KG1 (cell line): ENCODE data around the gene KIF4A.

Experiments
- DNase-seq: peaks from one replicate; lab custom pipeline; 2025; lab: John Stamatoyannopoulos, UW

The KIF4A gene

DNA sequence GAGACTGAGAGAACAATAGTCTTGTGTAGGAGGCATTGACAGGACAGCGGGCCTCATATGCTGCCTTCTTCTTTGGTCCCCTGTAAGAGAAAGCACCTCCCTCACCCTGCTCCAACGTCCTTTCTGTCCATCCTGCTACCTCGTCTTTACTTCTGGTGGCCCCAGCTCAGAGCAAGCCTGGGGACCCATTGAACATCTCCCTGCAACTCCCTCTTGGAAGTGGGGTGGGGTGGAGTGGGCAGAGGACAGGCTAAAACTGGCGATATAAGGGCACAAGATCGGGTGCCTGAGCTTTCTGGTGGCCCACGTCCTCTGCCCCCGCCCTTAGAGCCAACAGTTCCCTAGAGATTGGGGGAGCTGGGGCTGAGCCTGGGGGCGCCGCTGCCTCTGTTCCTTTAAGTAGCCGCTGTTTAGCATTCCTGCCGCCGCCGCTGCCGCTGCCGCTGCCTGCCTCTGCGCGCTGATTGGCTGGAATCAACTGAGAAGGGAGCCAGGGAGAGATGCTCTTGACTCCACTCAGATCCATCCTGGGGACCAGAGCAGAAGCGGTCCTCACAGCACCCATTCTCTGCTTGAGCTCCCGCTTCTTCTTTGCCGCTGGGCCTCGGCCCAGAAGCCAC lies 154.5 kb downstream of the KIF4A start, which contains the start of gene DLG3:
Gene DLG3, plus strand, starts transcription at position 510 of the 620 bp plus-strand sequence. CDS start 367 bp downstream, outside the sequence.
- DNase-seq: no peak

- no peak for DNase-seq
Observed at GRCh38 chrX:70444946-70445656, 155.2 kb downstream of the KIF4A start.

DNA sequence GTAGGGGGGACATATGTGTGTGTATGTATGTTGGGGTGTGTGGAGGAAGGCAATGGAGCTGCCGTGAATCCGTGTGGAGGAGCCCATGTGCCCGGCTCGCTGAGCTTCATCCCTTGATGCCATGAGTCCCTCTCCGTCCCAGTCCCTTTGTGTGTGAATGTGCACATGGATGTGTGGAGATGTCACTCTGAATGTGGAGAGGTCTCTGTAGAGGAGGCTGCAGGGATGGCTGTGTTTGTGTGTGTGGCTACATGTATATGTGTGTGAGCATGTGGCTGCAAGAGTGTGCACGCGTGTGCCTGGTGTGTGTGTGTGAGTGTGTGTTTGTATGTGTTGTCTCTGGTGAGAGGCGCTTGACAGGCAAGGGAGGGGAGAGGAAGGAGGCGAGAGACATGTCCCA lies 156.0 kb downstream of the KIF4A start:
- no peak for DNase-seq

DNA sequence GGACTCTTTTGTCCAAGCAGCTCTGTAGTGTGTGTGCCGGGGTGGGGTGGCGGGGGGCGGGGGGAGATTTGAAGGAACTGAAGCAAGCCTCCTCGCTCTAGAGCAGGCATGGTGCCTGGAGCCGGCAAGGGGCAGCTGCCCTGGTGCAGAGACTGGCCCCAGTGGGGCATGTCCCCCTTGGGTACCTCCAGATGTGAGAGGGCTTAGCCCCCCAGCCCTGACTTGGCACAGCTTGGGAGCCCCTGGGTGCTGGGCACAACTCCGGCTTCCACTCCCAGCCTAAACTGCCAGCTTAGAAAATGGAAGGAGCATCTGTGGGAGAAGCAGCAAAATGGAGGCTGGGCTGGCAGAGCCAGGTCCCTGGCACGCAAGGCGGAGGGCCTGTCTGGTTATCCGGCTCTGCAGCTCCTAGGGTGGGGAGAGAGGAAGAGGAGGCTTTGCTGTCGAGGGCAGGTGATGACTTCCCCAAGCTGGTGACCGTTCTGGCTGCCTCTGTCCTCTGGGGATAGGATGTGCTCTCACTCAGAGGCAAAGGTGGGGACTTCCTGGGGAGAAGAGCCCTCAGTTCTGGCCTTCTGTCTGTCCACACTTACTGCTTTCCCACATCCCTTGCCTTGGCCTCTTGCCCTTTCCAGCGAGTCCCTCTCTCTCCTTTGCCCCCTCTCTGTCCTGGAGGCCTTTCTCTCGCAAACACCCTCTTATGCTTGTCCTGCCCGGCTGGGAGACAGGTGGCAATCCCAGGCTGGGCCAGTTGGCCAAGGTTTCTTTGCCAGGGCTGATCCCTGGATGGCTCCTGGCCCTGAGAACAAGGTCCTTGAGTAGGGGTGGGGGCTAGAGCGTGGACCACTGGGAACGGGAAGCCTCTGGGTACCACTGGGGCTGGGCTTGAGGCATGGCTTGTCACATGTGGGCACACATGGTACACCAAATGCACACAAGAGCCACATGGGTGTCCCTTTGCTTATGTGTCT lies 156.8 kb downstream of the KIF4A start:
- DNase-seq: no peak

DNA sequence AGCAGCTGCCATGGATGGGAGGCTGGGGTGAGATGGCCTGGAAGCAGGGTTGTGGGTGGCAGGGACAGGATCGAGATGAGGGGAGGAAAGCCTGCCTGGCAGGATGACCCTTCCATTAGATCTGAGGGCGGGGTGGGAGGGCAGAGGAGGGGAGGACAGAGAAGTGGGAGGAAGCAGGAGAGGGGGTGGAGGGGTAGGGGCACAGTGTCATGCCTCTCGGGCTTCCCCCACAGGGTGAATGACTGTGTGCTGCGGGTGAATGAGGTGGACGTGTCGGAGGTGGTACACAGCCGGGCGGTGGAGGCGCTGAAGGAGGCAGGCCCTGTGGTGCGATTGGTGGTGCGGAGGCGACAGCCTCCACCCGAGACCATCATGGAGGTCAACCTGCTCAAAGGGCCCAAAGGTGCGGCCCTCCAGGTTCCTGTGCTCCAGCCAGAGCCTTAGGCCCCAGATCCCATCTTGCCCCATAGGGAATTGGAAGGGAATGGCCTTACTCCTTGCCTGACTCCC lies 159.6 kb downstream of the KIF4A start:
- no peak for DNase-seq

- DNase-seq: no peak
Observed at GRCh38 chrX:70452143-70452733, 162.3 kb downstream of the KIF4A start.

DNA sequence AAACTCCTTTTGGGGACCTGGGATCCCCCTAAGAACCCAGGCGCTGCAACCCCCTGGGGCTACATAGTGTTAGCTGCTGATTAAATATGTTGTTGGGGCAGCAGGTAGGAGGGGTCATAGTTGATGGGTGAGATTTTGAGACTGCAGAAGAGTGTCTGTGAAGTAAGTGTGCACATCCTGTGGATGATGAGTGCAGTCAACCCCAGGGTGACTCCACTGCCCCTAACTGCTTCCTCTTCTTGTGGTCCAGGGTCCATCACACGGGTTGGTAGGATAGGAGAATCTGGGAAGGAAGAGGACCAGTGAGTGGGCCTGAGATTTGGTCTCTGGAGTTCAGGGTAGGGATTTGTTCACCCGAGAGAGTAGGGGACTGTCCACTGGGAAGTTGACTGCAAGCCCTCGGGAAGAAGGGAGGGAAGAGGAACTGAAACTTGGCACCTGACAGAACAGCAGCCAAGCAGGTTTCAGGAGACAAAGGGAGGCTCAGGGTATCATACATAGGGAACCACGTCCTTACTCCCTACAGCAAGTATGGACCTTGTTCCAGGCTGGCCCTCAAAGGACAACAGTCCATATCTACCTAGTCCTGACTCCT lies 163.2 kb downstream of the KIF4A start:
- no peak for DNase-seq

GRCh38 chrX:70454441-70455365 lies 164.8 kb downstream of the KIF4A start:
- no peak for DNase-seq

DNA sequence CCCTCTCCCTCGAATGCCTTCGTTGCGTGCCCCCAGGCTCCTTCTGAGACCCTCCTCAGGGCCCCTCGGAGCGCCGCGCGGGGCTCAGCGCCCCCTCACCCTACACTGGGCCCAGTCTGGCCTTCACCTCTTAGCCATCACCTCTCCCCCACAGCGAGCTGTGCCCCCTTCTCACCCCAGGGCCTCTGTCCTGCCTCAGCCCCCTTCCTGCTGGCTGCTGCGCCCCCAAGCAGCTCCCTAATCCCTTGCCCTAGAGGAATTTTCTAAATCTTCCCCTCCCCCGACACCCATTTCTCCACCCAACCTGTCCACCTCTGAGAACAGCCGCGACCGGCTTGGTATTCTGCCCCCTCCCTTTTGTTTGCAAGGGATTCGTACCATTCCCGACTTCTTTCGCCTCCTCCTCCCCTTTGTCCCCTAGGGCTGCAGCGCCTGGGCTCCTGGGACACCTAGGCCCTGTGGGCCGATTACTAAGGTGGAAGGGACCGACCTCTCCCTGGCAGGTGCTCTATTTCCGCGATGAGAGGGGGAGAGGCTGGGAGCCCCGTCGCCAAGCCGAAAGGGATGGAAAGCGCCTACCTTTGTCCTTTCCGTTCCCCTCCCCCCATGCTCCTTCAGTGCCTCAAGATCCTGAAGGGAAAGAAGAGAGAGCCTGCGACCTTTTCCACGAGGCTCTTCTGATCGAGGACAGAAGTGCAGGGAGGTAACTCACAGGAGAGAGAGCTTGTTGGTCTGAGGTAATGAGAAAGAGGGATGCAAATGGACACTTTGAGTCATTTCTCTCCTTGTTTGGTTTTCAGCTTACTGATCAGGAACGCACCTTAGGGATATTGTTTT lies 165.7 kb downstream of the KIF4A start:
- DNase-seq: no peak

- DNase-seq: no peak
Observed at GRCh38 chrX:70456256-70456655, 166.4 kb downstream of the KIF4A start.

GRCh38 chrX:70461026-70461425 lies 171.1 kb downstream of the KIF4A start:
- DNase-seq: no peak

GRCh38 chrX:70464051-70464450 lies 174.1 kb downstream of the KIF4A start:
- DNase-seq: no peak

DNA sequence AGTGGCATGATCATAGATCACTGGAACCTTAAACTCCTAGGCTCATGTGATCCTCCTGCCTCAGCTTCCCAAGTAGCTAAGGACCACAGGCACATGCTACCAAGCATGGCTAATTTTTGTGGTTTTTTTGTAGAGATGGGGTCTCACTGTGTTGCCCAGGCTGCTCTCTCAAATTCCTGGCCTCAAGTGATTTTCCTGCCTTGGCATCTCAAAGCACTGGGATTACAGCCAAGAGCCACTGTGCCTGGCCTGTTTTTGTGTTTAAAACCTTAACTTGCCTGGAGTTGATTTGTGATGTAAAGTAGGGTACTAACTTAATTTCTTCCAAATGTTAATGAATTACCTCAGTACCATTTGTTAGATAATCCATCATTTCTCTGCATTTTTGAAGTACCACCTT lies 177.1 kb downstream of the KIF4A start:
- DNase-seq: no peak

- DNase-seq: no peak
Observed at GRCh38 chrX:70468709-70469108, 178.8 kb downstream of the KIF4A start.
